OCI-LY1 (cell line): Measurements from ENCODE around the gene AFAP1L1.

Source experiments
- EZH2 ChIP-seq: fragments of 200-600 bp; sonication (generic), shearing (Covaris generic); IDR thresholded peaks from 2 replicates; pipeline ENCODE4 v1.8.0; 2017; ENCODE audit warnings: borderline replicate concordance, mixed run types, mild to moderate bottlenecking, antibody characterized with exemption, low read length, moderate library complexity, mixed read lengths
- TF ChIP-seq, protein P1 (sequence below): fragments of 200-600 bp; sonication (generic), shearing (Covaris generic); IDR thresholded peaks from 2 replicates; pipeline ENCODE4 v1.5.1; 2017; ENCODE audit warnings: mild to moderate bottlenecking, antibody characterized with exemption, low read length, moderate library complexity, mixed read lengths

DNA sequence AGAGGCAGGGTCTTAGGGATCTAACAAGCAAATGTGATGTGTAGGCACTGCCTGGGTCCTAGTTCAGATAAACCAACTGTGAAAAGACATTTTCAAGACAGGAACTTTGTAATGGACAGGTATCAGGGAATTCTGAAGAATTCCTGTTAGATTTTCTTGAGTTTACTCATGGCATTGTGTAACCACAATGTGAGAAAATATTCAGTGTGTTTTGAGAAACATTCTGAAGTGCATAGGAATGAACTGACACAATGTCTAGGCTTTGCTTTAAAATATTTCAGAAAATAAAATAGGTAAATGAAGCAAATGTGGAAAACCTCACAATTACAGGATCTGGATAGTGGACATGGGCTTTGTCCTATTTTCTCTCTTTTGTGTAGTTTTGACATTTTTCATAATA, 15.2 kb upstream of the AFAP1L1 start:
- TF ChIP-seq EZH2, result no peak
- TF ChIP-seq, protein P1, sequence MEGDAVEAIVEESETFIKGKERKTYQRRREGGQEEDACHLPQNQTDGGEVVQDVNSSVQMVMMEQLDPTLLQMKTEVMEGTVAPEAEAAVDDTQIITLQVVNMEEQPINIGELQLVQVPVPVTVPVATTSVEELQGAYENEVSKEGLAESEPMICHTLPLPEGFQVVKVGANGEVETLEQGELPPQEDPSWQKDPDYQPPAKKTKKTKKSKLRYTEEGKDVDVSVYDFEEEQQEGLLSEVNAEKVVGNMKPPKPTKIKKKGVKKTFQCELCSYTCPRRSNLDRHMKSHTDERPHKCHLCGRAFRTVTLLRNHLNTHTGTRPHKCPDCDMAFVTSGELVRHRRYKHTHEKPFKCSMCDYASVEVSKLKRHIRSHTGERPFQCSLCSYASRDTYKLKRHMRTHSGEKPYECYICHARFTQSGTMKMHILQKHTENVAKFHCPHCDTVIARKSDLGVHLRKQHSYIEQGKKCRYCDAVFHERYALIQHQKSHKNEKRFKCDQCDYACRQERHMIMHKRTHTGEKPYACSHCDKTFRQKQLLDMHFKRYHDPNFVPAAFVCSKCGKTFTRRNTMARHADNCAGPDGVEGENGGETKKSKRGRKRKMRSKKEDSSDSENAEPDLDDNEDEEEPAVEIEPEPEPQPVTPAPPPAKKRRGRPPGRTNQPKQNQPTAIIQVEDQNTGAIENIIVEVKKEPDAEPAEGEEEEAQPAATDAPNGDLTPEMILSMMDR, result no peak
